T-helper 2 cell treated with Interferon-gamma antibody and Interleukin-4, amounts not matched to agents 5 μg/mL and 100 μg/mL, for 36 hours (primary cell): ENCODE results near the gene MCU.
"Not testable (repeated sequence)": the region's sequence is repeated elsewhere in the genome, so short reads cannot be mapped to it uniquely, and the experiment has no call there.

Source experiments
- DNase-seq: peaks from one replicate; pipeline ENCODE4 v3.0.0; 2021; ENCODE audit warnings: low spot score
- H3K27ac Mint-ChIP-seq: one replicate; pipeline ENCODE4 v1.8.0; 2021; ENCODE audit warnings: mild to moderate bottlenecking, mixed read lengths
- H3K27me3 Mint-ChIP-seq: one replicate; pipeline ENCODE4 v1.8.0; 2021; ENCODE audit warnings: low read depth, mixed read lengths
- H3K36me3 Mint-ChIP-seq: one replicate; pipeline ENCODE4 v1.8.0; 2021; ENCODE audit warnings: low read depth, mixed read lengths
- H3K4me1 Mint-ChIP-seq: one replicate; pipeline ENCODE4 v1.8.0; 2021; ENCODE audit warnings: low read depth, mixed read lengths
- H3K4me3 Mint-ChIP-seq: one replicate; pipeline ENCODE4 v1.8.0; 2022; ENCODE audit warnings: mild to moderate bottlenecking, moderate library complexity, mixed read lengths
- H3K9me3 Mint-ChIP-seq: one replicate; pipeline ENCODE4 v1.8.0; 2021; ENCODE audit warnings: mixed read lengths

MCU gene

GRCh38 chr10:72694476-72695369, 2.8 kb downstream of the MCU start:
- Mint-ChIP-seq H3K36me3 (no peaks in the 10 kb centered on the region), H3K27ac (no peak overlapping the region), H3K4me3 (no peak overlapping the region), H3K4me1 (peaks cover 20% of the 10 kb centered on the region), H3K27me3 (peaks cover 9% of the 10 kb centered on the region), H3K9me3 (no peaks in the 10 kb centered on the region)
- DNase-seq, result no peak

- no peak for DNase-seq
- Mint-ChIP-seq H3K4me3 (no peak overlapping the region), H3K9me3 (no peaks in the 10 kb centered on the region), H3K36me3 (no peaks in the 10 kb centered on the region), H3K27ac (no peak overlapping the region), H3K27me3 (peaks cover 6% of the 10 kb centered on the region), H3K4me1 (peaks cover 17% of the 10 kb centered on the region)
Measured at GRCh38 chr10:72695496-72695895, 3.6 kb downstream of the MCU start.

- Mint-ChIP-seq H3K9me3 (no peaks in the 10 kb centered on the region), H3K4me3 (no peak overlapping the region), H3K4me1 (peaks cover 17% of the 10 kb centered on the region), H3K36me3 (no peaks in the 10 kb centered on the region), H3K27ac (no peak overlapping the region), H3K27me3 (peaks cover 6% of the 10 kb centered on the region)
- no peak for DNase-seq
Measured at GRCh38 chr10:72697716-72698115, 5.8 kb downstream of the MCU start.

GRCh38 chr10:72702465-72702864, 10.5 kb downstream of the MCU start:
- H3K9me3 Mint-ChIP-seq, DNase-seq, H3K36me3 Mint-ChIP-seq, H3K27ac Mint-ChIP-seq, H3K4me3 Mint-ChIP-seq, H3K27me3 Mint-ChIP-seq: not testable (repeated sequence)
- H3K4me1 Mint-ChIP-seq, result peaks cover 12% of the 10 kb centered on the region

- Mint-ChIP-seq H3K27me3 (no peaks in the 10 kb centered on the region), H3K27ac (no peak overlapping the region), H3K4me1 (peaks cover 12% of the 10 kb centered on the region), H3K36me3 (no peaks in the 10 kb centered on the region), H3K4me3 (no peak overlapping the region), H3K9me3 (no peaks in the 10 kb centered on the region)
- no peak for DNase-seq
Measured at GRCh38 chr10:72702868-72703581, 11.1 kb downstream of the MCU start.

- DNase-seq, result no peak
- Mint-ChIP-seq H3K36me3 (no peaks in the 10 kb centered on the region), H3K27me3 (no peaks in the 10 kb centered on the region), H3K27ac (no peak overlapping the region), H3K9me3 (no peaks in the 10 kb centered on the region), H3K4me1 (peaks cover 12% of the 10 kb centered on the region), H3K4me3 (no peak overlapping the region)
Measured at GRCh38 chr10:72704117-72704516, 12.2 kb downstream of the MCU start.

GRCh38 chr10:72709041-72709440, 17.1 kb downstream of the MCU start:
- Mint-ChIP-seq H3K27ac (no peak overlapping the region), H3K4me3 (no peak overlapping the region), H3K36me3 (no peaks in the 10 kb centered on the region), H3K4me1 (no peaks in the 10 kb centered on the region), H3K9me3 (no peaks in the 10 kb centered on the region), H3K27me3 (no peaks in the 10 kb centered on the region)
- DNase-seq, result no peak

- H3K36me3 Mint-ChIP-seq, result peaks cover 2% of the 10 kb centered on the region
Measured at GRCh38 chr10:72712136-72712535, 20.2 kb downstream of the MCU start.

GRCh38 chr10:72719941-72720592, 28.1 kb downstream of the MCU start:
- H3K9me3 Mint-ChIP-seq, result no peaks in the 10 kb centered on the region

More at GRCh38 chr10:72712136-72712535, 20.2 kb downstream of the MCU start:
- no peaks in the 10 kb centered on the region for H3K9me3 Mint-ChIP-seq
- no peaks in the 10 kb centered on the region for H3K4me1 Mint-ChIP-seq
- H3K27ac Mint-ChIP-seq, result no peak overlapping the region
- H3K27me3 Mint-ChIP-seq, result no peaks in the 10 kb centered on the region
- no peak overlapping the region for H3K4me3 Mint-ChIP-seq
- no peak for DNase-seq

GRCh38 chr10:72720814-72721660, 29.1 kb downstream of the MCU start:
- peaks cover 2% of the 10 kb centered on the region for H3K36me3 Mint-ChIP-seq
- H3K27me3 Mint-ChIP-seq, result no peaks in the 10 kb centered on the region
- no peak for DNase-seq

More at GRCh38 chr10:72719941-72720592, 28.1 kb downstream of the MCU start:
- Mint-ChIP-seq H3K4me1 (no peaks in the 10 kb centered on the region), H3K27me3 (no peaks in the 10 kb centered on the region), H3K36me3 (peaks cover 2% of the 10 kb centered on the region), H3K27ac (no peak overlapping the region), H3K4me3 (no peak overlapping the region)
- DNase-seq, result no peak

GRCh38 chr10:72727130-72727529, 35.2 kb downstream of the MCU start:
- H3K4me3 Mint-ChIP-seq, result no peak overlapping the region
- H3K27me3 Mint-ChIP-seq, result peaks cover 3% of the 10 kb centered on the region
- DNase-seq, result no peak
- H3K27ac Mint-ChIP-seq, result no peak overlapping the region
- peaks cover 14% of the 10 kb centered on the region for H3K4me1 Mint-ChIP-seq
- no peaks in the 10 kb centered on the region for H3K36me3 Mint-ChIP-seq
- no peaks in the 10 kb centered on the region for H3K9me3 Mint-ChIP-seq

More at GRCh38 chr10:72720814-72721660, 29.1 kb downstream of the MCU start:
- no peak overlapping the region for H3K27ac Mint-ChIP-seq
- H3K4me3 Mint-ChIP-seq, result no peak overlapping the region
- no peaks in the 10 kb centered on the region for H3K4me1 Mint-ChIP-seq
- no peaks in the 10 kb centered on the region for H3K9me3 Mint-ChIP-seq

GRCh38 chr10:72728462-72728861, 36.5 kb downstream of the MCU start:
- Mint-ChIP-seq H3K36me3 (no peaks in the 10 kb centered on the region), H3K4me1 (peaks cover 14% of the 10 kb centered on the region), H3K9me3 (no peaks in the 10 kb centered on the region), H3K4me3 (no peak overlapping the region), H3K27me3 (peaks cover 3% of the 10 kb centered on the region), H3K27ac (no peak overlapping the region)
- DNase-seq, result no peak

- Mint-ChIP-seq H3K4me1 (peaks cover 14% of the 10 kb centered on the region), H3K27me3 (peaks cover 3% of the 10 kb centered on the region), H3K36me3 (no peaks in the 10 kb centered on the region), H3K9me3 (no peaks in the 10 kb centered on the region), H3K27ac (no peak overlapping the region), H3K4me3 (no peak overlapping the region)
- DNase-seq, result no peak
Measured at GRCh38 chr10:72729528-72729927, 37.6 kb downstream of the MCU start.
